Muscle layer of colon (tissue), 2 donors: ENCODE results near the gene LRIG2.
"Not testable (repeated sequence)": the region's sequence is repeated elsewhere in the genome, so short reads cannot be mapped to it uniquely, and the experiment has no call there.

Source experiments
- H3K27ac ChIP-seq: one replicate; pipeline ENCODE4 v1.7.0; 2013; ENCODE audit warnings: low read depth, mild to moderate bottlenecking, low read length, moderate library complexity
- H3K27me3 ChIP-seq, 2 donors: one replicate each; pipeline ENCODE4 v1.7.0; 2013; ENCODE audit warnings: low read length in 2 of 2, mild to moderate bottlenecking in 2 of 2; ENCODE audit not compliant: insufficient read depth in 2 of 2, control insufficient read depth in 1 of 2
- H3K36me3 ChIP-seq: one replicate; pipeline ENCODE4 v1.7.0; 2013; ENCODE audit warnings: mild to moderate bottlenecking, low read length; ENCODE audit not compliant: insufficient read depth
- H3K4me1 ChIP-seq: one replicate; pipeline ENCODE4 v1.7.0; 2013; ENCODE audit warnings: mild to moderate bottlenecking, low read length; ENCODE audit not compliant: insufficient read depth
- H3K4me3 ChIP-seq, 2 donors: one replicate each; pipeline ENCODE4 v1.7.0; 2013; ENCODE audit warnings: low read length in 2 of 2, low read depth in 1 of 2, mild to moderate bottlenecking in 1 of 2, moderate library complexity in 1 of 2
- H3K9ac ChIP-seq: one replicate; pipeline ENCODE4 v1.7.0; 2013; ENCODE audit warnings: low read length
- H3K9me3 ChIP-seq: one replicate; pipeline ENCODE4 v1.7.0; 2013; ENCODE audit warnings: mild to moderate bottlenecking, low read length
- donor health status: abdominal sarcoma.
- donor health status: Adenocarcinoma of cecum.

Gene LRIG2

DNA sequence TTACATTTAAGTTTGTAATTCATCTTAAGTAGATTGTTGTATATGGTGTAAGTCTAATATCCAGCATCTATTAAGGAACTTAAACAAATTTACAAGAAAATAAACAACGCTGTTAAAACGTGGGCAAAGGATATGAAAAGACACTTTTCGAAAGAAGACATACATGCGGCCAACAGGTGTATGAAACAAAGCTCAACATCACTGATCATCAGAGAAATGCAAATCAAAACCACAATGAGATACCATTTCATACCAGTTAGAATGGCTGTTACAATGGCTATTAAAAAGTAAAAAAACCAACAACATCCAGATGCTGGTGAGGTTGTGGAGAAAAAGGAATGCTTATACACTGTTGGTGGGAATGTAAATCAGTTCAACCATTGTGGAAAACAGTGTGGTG is 77.5 kb downstream of the LRIG2 start:
- H3K27ac ChIP-seq, result not testable (repeated sequence)

DNA sequence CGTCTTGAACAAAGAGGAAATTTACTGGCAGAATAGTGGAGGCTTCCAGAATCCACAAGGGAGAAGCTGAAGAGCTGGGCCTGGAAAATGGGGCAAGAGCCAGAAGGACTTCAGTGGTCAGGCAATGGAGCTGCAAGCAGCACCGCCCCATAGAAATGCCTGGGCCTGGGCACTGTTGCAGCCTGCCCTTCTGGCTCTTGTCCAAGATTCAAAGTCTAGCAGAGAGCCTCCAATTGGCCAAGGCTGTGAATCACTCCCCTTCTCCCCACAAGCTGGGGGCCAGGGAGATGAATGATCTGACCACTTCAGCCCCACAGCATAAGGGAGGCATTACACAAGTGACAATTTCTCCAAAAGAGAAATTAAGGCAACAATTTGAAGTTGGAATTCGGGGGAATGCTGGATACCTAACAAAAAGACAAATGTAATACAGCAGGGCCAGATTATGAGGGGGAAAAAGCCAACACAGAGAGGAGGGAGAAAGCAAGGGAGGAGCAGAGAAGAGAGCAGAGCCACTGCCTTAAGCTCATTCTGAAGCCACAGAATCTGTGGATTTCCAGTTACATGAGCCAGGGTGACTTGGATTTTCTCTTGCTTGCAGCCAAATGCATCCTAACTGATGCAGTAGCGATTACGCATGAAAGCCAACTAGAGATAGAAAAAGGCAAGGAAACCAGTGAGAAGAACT is 80.3 kb downstream of the LRIG2 start:
- Histone ChIP-seq H3K9me3 (no peaks in the 10 kb centered on the region), H3K27me3 (no peaks in the 10 kb centered on the region), H3K27ac (no peak overlapping the region), H3K4me3 (no peak overlapping the region), H3K4me1 (no peaks in the 10 kb centered on the region), H3K36me3 (no peaks in the 10 kb centered on the region), H3K9ac (no peak overlapping the region)

More for the DNA sequence above, 77.5 kb downstream of the LRIG2 start:
- H3K4me1 ChIP-seq, H3K9ac ChIP-seq, H3K27me3 ChIP-seq, H3K9me3 ChIP-seq, H3K4me3 ChIP-seq, H3K36me3 ChIP-seq: not testable (repeated sequence)

- H3K36me3 ChIP-seq, result no peaks in the 10 kb centered on the region
- no peaks in the 10 kb centered on the region for H3K9me3 ChIP-seq
- no peaks in the 10 kb centered on the region for H3K4me1 ChIP-seq
- no peak overlapping the region for H3K4me3 ChIP-seq
- no peaks in the 10 kb centered on the region for H3K27me3 ChIP-seq
- H3K27ac ChIP-seq, result no peak overlapping the region
- no peak overlapping the region for H3K9ac ChIP-seq
Measured at GRCh38 chr1:113156368-113156767, 83.4 kb downstream of the LRIG2 start.

DNA sequence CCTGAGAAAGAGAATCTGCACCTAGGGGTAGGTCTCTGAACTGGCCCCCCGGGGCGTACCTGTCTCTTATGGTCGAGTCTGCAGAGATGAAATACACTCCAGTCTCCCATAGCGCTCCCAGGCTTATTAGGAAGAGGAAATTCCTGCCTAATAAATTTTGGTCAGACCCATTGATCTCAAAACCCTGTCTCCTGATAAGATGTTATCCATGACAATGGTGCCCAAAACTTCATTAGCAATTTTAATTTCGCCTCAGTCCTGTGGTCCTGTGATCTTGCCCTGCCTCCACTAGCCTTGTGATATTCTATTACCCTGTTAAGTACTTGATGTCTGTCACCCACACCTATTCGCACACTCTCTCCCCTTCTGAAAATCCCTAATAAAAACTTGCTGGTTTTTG is 85.7 kb downstream of the LRIG2 start:
- not testable (repeated sequence) for H3K36me3 ChIP-seq, H3K4me1 ChIP-seq, H3K27me3 ChIP-seq, H3K27ac ChIP-seq, H3K9ac ChIP-seq, H3K9me3 ChIP-seq, H3K4me3 ChIP-seq

DNA sequence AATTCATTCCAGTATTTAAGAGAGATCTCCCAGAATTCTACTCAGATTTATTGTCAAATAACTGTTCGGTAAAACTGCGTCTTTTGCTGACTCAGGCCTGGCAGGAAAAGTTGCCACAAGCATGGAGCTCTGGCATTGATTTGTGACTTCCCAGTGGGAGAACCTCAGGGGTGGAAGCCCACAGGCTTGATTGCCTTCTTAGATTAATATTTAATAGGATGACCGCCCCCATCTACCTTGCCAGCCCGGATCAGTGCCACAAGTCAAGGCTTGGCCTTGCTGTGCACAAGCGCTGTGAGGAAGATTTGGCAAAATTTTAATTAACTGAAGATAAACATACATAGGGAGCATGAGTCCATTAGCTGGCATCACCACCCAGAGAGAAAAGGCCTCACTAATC is 93.5 kb downstream of the LRIG2 start:
- no peak overlapping the region for H3K9ac ChIP-seq
- no peaks in the 10 kb centered on the region for H3K9me3 ChIP-seq
- H3K4me3 ChIP-seq, result no peak overlapping the region
- H3K27ac ChIP-seq, result no peak overlapping the region
- H3K27me3 ChIP-seq, result no peaks in the 10 kb centered on the region
- H3K36me3 ChIP-seq, result no peaks in the 10 kb centered on the region
- H3K4me1 ChIP-seq, result no peaks in the 10 kb centered on the region

- Histone ChIP-seq H3K27ac (no peak overlapping the region), H3K9ac (no peak overlapping the region), H3K9me3 (no peaks in the 10 kb centered on the region), H3K4me1 (no peaks in the 10 kb centered on the region), H3K36me3 (no peaks in the 10 kb centered on the region), H3K27me3 (no peaks in the 10 kb centered on the region), H3K4me3 (no peak overlapping the region)
Measured at GRCh38 chr1:113168946-113169345, 95.9 kb downstream of the LRIG2 start.

DNA sequence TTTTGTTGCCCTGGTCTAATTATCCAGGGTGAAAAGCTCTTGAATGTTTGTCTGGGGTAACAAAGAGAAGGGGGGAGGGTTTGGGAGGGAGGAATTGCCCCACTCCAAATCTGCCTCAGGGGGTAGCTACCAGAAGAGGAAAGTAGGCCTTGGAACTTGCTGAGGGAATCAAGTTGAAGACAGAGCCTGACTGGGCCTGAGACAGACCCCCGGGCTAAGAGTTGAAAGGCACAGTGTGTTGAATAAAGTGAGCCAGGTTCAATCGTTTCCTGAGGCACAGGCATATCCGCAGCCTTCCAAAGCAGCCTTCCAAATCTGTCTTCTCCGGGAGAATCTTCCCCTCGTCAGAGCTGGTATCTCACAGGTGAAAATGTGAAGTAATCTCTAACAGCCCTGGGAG is 96.6 kb downstream of the LRIG2 start:
- Histone ChIP-seq H3K27me3 (no peaks in the 10 kb centered on the region), H3K27ac (no peak overlapping the region)

DNA sequence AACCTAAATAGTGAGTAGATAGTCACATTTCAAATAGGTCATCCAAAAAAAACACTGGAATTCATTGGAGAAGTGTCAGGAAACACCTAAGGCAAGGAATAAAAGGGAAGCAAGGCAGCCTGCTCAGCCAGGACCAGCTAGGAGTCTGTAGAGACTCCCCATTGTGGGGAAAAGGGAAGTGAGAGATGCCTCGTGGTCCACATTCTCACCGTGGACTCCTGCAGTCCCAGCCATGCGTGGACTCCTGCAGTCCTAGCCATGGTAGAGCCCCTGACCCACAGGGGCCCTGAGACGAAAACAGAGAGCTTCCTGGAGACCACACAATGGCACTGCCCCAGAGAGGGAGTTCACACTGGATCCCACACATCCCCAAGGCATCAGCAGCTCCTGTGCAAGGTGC is 97.5 kb downstream of the LRIG2 start:
- H3K4me1 ChIP-seq, result no peaks in the 10 kb centered on the region
- no peak overlapping the region for H3K4me3 ChIP-seq
- H3K9me3 ChIP-seq, result no peaks in the 10 kb centered on the region
- H3K27ac ChIP-seq, result no peak overlapping the region
- H3K36me3 ChIP-seq, result no peaks in the 10 kb centered on the region
- H3K9ac ChIP-seq, result no peak overlapping the region
- H3K27me3 ChIP-seq, result no peaks in the 10 kb centered on the region

More for the DNA sequence above, 96.6 kb downstream of the LRIG2 start:
- Histone ChIP-seq H3K4me1 (no peaks in the 10 kb centered on the region), H3K9me3 (no peaks in the 10 kb centered on the region), H3K9ac (no peak overlapping the region), H3K4me3 (no peak overlapping the region), H3K36me3 (no peaks in the 10 kb centered on the region)

DNA sequence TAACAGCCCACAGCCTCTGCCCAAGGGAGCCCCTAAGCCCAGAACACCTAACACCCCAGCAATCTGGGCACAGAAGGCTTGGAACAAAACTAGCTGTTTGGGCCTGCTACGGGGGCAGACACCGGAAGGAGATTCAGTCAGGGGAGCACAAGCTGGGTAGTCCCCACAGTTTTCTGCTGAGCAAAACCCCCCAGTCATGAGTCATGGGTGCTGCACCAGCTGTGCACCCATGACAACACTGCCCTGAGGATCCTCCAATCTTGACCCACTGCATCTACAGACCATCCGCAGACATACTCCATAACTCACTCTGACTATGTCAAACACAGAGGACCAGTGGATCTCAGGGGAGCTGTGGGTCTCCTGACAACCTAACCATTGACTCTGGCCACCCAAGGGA is 105.1 kb downstream of the LRIG2 start:
- Histone ChIP-seq H3K27me3 (no peaks in the 10 kb centered on the region), H3K9me3 (no peaks in the 10 kb centered on the region), H3K4me1 (no peaks in the 10 kb centered on the region), H3K27ac (no peak overlapping the region), H3K36me3 (no peaks in the 10 kb centered on the region), H3K4me3 (no peak overlapping the region), H3K9ac (no peak overlapping the region)

GRCh38 chr1:113178522-113178921 is 105.5 kb downstream of the LRIG2 start:
- H3K4me3 ChIP-seq, result no peak overlapping the region
- H3K4me1 ChIP-seq, result no peaks in the 10 kb centered on the region
- no peaks in the 10 kb centered on the region for H3K36me3 ChIP-seq

More at GRCh38 chr1:113178522-113178921, 105.5 kb downstream of the LRIG2 start:
- no peak overlapping the region for H3K27ac ChIP-seq
- no peak overlapping the region for H3K9ac ChIP-seq
- H3K27me3 ChIP-seq, result no peaks in the 10 kb centered on the region
- H3K9me3 ChIP-seq, result no peaks in the 10 kb centered on the region
